Suprapubic skin (tissue), 4 donors: ENCODE data around the gene MIPOL1. TPM values are rescaled to one million over a fixed set of nuclear protein-coding genes. Genes with fewer than 3 reads are reported as not detected.
"Not testable (repeated sequence)": the region's sequence is repeated elsewhere in the genome, so short reads cannot be mapped to it uniquely, and the experiment has no call there.

Experiments used
- DNase-seq, 2 donors: peaks; one replicate each; pipeline ENCODE4 v3.0.0-alpha.2; 2019; ENCODE audit warnings: low spot score in 2 of 2
- H3K27ac ChIP-seq: fragments of 200-600 bp; sonication (generic); one replicate; pipeline ENCODE4 v1.5.1; 2019
- H3K27me3 ChIP-seq: fragments of 200-600 bp; sonication (generic); one replicate; pipeline ENCODE4 v1.5.1; 2019
- H3K36me3 ChIP-seq: fragments of 200-600 bp; sonication (generic); one replicate; pipeline ENCODE4 v1.5.1; 2019
- H3K4me1 ChIP-seq: fragments of 200-600 bp; sonication (generic); one replicate; pipeline ENCODE4 v1.5.1; 2019
- H3K4me3 ChIP-seq: fragments of 200-600 bp; sonication (generic); one replicate; pipeline ENCODE4 v1.5.1; 2019; ENCODE audit warnings: mild to moderate bottlenecking
- H3K9me3 ChIP-seq: fragments of 200-600 bp; sonication (generic); one replicate; pipeline ENCODE4 v1.5.1; 2019
- CTCF ChIP-seq, 2 donors: fragments of 200-600 bp in 1 of 2; fragments of 450-650 bp in 1 of 2; sonication (generic) in 1 of 2; IDR thresholded peaks; one replicate each; pipeline ENCODE4 v1.5.1; 2016 to 2019; ENCODE audit warnings: antibody characterized with exemption in 2 of 2, mild to moderate bottlenecking in 1 of 2, moderate library complexity in 1 of 2
- EP300 ChIP-seq: sonication (generic); formaldehyde crosslinking; IDR thresholded peaks from one replicate; pipeline ENCODE4 v1.6.1; 2017; ENCODE audit warnings: antibody characterized with exemption
- POLR2A ChIP-seq, 2 donors: fragments of 450-650 bp; IDR thresholded peaks; one replicate each; pipeline ENCODE4 v1.6.1; 2017; ENCODE audit warnings: antibody characterized with exemption in 2 of 2, mild to moderate bottlenecking in 2 of 2, moderate library complexity in 2 of 2
- POLR2AphosphoS5 ChIP-seq, 3 donors: sonication (generic); formaldehyde crosslinking; IDR thresholded peaks; one replicate each; pipeline ENCODE4 v1.6.1; 2017; ENCODE audit warnings: antibody characterized with exemption in 3 of 3
- WGBS: methylation state at CpG from one replicate; pipeline ENCODE4 v1.1.5; 2018; 5-methylcytosine and 5-hydroxymethylcytosine counted together
- total RNA-seq, 4 donors: library from RNA; depleted of rRNA; stranded (reverse); fragments of >200 nt; gene quantifications; one replicate each; pipeline ENCODE4 v1.1.0, GENCODE V29; 2016

MIPOL1 gene
- total RNA-seq, 4 donors from 2014 or later = 3.5 to 12.7 (median 7.6) TPM

- Histone ChIP-seq H3K4me3 (no peak overlapping the region), H3K4me1 (peaks cover 12% of the 10 kb centered on the region), H3K27ac (no peak overlapping the region), H3K9me3 (peaks cover 9% of the 10 kb centered on the region), H3K36me3 (no peaks in the 10 kb centered on the region), H3K27me3 (no peaks in the 10 kb centered on the region)
- TF ChIP-seq POLR2A (IDR thresholded peaks at IDR 0.05) (no peak), CTCF (IDR thresholded peaks at IDR 0.05) (no peak), POLR2AphosphoS5 (IDR thresholded peaks at IDR 0.05) (no peak), EP300 (no peak)
- 88% methylated on average over 2 of the region's 2 CpGs for WGBS
- no peak for DNase-seq
These were observed 4.0 kb downstream of the MIPOL1 start for GRCh38 chr14:37201724-37202123.

GRCh38 chr14:37202265-37202664 is 4.5 kb downstream of the MIPOL1 start:
- DNase-seq = no peak
- peaks cover 9% of the 10 kb centered on the region for H3K9me3 ChIP-seq
- H3K27ac ChIP-seq = no peak overlapping the region
- WGBS = 69% methylated on average over 2 of the region's 2 CpGs
- no peak for TF ChIP-seq POLR2AphosphoS5 (IDR thresholded peaks at IDR 0.05)
- TF ChIP-seq POLR2A (IDR thresholded peaks at IDR 0.05) = no peak
- TF ChIP-seq EP300 = no peak
- no peak for TF ChIP-seq CTCF (IDR thresholded peaks at IDR 0.05)
- H3K36me3 ChIP-seq = no peaks in the 10 kb centered on the region
- peaks cover 8% of the 10 kb centered on the region for H3K4me1 ChIP-seq
- no peak overlapping the region for H3K4me3 ChIP-seq
- no peaks in the 10 kb centered on the region for H3K27me3 ChIP-seq

- H3K36me3 ChIP-seq = no peaks in the 10 kb centered on the region
- peaks cover 9% of the 10 kb centered on the region for H3K9me3 ChIP-seq
- no peak overlapping the region for H3K27ac ChIP-seq
- no peak for TF ChIP-seq CTCF (IDR thresholded peaks at IDR 0.05)
- TF ChIP-seq POLR2A (IDR thresholded peaks at IDR 0.05) = no peak
- no peak for TF ChIP-seq POLR2AphosphoS5 (IDR thresholded peaks at IDR 0.05)
- TF ChIP-seq EP300 = no peak
- no peak overlapping the region for H3K4me3 ChIP-seq
- H3K4me1 ChIP-seq = peaks cover 8% of the 10 kb centered on the region
- DNase-seq = no peak
- H3K27me3 ChIP-seq = no peaks in the 10 kb centered on the region
- WGBS = 56% methylated on average over 2 of the region's 2 CpGs
These were observed 5.1 kb downstream of the MIPOL1 start for GRCh38 chr14:37202812-37203211.

GRCh38 chr14:37203423-37203822 is 5.7 kb downstream of the MIPOL1 start:
- H3K4me1 ChIP-seq = peaks cover 6% of the 10 kb centered on the region
- TF ChIP-seq EP300 (no peak), CTCF (IDR thresholded peaks at IDR 0.05) (no peak), POLR2A (IDR thresholded peaks at IDR 0.05) (no peak), POLR2AphosphoS5 (IDR thresholded peaks at IDR 0.05) (no peak)
- H3K27me3 ChIP-seq = no peaks in the 10 kb centered on the region
- H3K27ac ChIP-seq = no peak overlapping the region
- DNase-seq = no peak
- H3K36me3 ChIP-seq = no peaks in the 10 kb centered on the region
- peaks cover 9% of the 10 kb centered on the region for H3K9me3 ChIP-seq
- WGBS = 100% methylated on average over 1 of the region's 1 CpG
- no peak overlapping the region for H3K4me3 ChIP-seq

- H3K4me1 ChIP-seq, H3K4me3 ChIP-seq, H3K27ac ChIP-seq, H3K36me3 ChIP-seq, DNase-seq, H3K9me3 ChIP-seq, H3K27me3 ChIP-seq: not testable (repeated sequence)
- WGBS = 96% methylated on average over 7 of the region's 7 CpGs
These were observed 8.2 kb downstream of the MIPOL1 start for GRCh38 chr14:37205623-37206605.

GRCh38 chr14:37209617-37210016 is 11.9 kb downstream of the MIPOL1 start:
- DNase-seq, H3K36me3 ChIP-seq, H3K4me3 ChIP-seq, H3K27me3 ChIP-seq, H3K27ac ChIP-seq, H3K4me1 ChIP-seq, H3K9me3 ChIP-seq: not testable (repeated sequence)
- WGBS = 95% methylated on average over 2 of the region's 2 CpGs
